HFFc6 (cell line): ENCODE measurements around the gene FLOT1. TPM values are rescaled to one million over a fixed set of nuclear protein-coding genes. Genes with fewer than 3 reads are reported as not detected.

Source experiments
- DNase-seq: peaks from one replicate; pipeline ENCODE4 v3.0.0-alpha.2; 2018
- H3K27ac Mint-ChIP-seq: 2 replicates; pipeline ENCODE4 v1.8.0; 2020; ENCODE audit warnings: mild to moderate bottlenecking, mixed read lengths
- H3K27me3 Mint-ChIP-seq: 2 replicates; pipeline ENCODE4 v1.8.0; 2021; ENCODE audit warnings: mild to moderate bottlenecking, moderate library complexity, mixed read lengths; ENCODE audit not compliant: insufficient read depth
- H3K36me3 Mint-ChIP-seq: 2 replicates; pipeline ENCODE4 v1.8.0; 2021; ENCODE audit warnings: low read depth, mixed read lengths
- H3K4me1 Mint-ChIP-seq: 2 replicates; pipeline ENCODE4 v1.8.0; 2020; ENCODE audit warnings: low read depth, mixed read lengths
- H3K4me3 Mint-ChIP-seq: 2 replicates; pipeline ENCODE4 v1.8.0; 2020; ENCODE audit warnings: mild to moderate bottlenecking, moderate library complexity, mixed read lengths
- H3K9me3 Mint-ChIP-seq: 2 replicates; pipeline ENCODE4 v1.8.0; 2020; ENCODE audit warnings: mild to moderate bottlenecking, mixed read lengths
- total RNA-seq, 6 experiments: library from RNA; stranded (reverse); fragmentation: NEBNext Ultra II Directional; extraction: Animal tissue kit (Norgen Biotek cat#: 25700); gene quantifications; 2 replicates in 1 of 6; 3 replicates in 5 of 6; pipeline ENCODE4 v1.2.3, GENCODE V29; 2021
- TF ChIP-seq, protein P1 (sequence below): fragments of 200-600 bp; sonication (generic); IDR thresholded peaks from 2 replicates; pipeline ENCODE4 v1.5.0; 2021; ENCODE audit warnings: antibody characterized with exemption, mild to moderate bottlenecking

The FLOT1 gene
- total RNA-seq, 6 experiments from 2014 or later, result 218 to 286 (median 236) TPM

DNA sequence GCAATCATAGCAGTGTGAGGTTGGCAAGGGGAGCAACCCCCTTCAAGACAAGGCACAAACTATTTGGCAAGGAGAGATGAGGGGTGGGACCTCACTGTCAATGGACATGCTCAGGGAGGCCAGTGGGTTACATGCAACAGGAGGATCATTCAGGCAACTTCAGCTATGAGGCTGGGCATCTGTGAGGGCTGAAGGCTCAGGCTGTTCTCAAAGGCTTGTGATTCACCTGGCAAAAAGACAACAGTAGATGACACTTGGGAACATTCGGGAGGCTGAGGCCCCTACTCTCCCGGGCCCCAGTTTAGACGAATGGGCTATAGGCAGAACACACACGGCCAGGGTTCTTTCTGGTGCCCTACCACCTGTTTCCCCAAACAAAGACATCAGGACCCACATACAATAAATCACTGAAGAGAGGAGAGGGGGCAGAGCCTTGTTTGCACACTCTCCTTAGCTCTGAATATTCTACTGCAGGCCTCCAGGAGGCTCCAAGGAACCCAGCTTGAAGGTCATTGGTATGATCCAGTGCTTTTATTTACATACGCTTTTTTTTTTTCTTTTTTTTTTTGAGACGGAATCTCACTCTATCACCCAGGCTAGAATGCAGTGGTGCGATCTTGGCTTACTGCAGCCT, 14.4 kb downstream of the FLOT1 start:
- TF ChIP-seq, protein P1, sequence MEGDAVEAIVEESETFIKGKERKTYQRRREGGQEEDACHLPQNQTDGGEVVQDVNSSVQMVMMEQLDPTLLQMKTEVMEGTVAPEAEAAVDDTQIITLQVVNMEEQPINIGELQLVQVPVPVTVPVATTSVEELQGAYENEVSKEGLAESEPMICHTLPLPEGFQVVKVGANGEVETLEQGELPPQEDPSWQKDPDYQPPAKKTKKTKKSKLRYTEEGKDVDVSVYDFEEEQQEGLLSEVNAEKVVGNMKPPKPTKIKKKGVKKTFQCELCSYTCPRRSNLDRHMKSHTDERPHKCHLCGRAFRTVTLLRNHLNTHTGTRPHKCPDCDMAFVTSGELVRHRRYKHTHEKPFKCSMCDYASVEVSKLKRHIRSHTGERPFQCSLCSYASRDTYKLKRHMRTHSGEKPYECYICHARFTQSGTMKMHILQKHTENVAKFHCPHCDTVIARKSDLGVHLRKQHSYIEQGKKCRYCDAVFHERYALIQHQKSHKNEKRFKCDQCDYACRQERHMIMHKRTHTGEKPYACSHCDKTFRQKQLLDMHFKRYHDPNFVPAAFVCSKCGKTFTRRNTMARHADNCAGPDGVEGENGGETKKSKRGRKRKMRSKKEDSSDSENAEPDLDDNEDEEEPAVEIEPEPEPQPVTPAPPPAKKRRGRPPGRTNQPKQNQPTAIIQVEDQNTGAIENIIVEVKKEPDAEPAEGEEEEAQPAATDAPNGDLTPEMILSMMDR, result peak; percentile 55
- H3K27ac Mint-ChIP-seq, result peak overlapping the region; percentile 72
- peaks cover 23% of the 10 kb centered on the region for H3K27me3 Mint-ChIP-seq
- peak; percentile 54 for DNase-seq
- no peaks in the 10 kb centered on the region for H3K9me3 Mint-ChIP-seq
- peaks cover 31% of the 10 kb centered on the region for H3K36me3 Mint-ChIP-seq
- H3K4me1 Mint-ChIP-seq, result peaks cover 48% of the 10 kb centered on the region
- H3K4me3 Mint-ChIP-seq, result no peak overlapping the region

DNA sequence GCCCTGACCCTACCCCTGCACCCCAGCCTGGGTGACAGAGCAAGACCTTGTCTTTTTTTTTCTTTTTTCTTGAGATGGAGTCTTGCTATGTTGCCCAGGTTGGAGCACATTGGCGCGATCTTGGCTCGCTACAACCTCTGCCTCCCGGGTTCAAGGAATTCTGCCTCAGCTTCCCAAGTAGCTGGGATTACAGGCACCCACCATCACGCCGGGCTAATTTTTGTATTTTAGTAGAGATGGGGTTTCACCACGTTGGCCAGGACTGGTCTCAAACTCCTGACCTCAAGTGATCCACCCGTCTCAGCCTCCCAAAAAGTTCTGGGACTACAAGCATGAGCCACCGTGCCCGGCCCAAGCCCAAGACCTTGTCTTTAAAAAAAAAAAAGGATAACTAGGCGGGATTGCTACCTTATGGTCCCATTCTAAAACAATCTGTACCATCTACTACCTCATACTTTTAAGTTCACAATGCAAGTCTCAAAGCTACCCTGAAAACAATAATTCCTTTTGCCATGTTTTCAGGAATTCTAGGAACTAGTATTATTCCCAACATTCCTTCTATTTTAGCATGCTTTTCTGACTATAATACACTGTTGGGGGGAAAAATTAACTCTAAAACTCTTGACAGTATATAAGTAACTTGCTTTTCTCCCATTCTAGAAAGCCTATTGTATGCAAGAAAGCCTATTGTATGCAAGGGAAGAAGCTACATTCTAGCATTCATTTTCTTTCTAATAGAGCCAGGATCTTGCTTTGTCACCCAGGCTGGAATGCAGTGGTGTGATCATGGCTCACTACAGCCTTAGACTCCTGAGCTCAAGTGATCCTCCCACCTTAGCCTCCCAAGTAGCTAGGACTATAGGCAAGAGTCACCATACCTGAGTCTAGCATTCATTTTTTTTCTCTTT, 15.7 kb downstream of the FLOT1 start:
- Mint-ChIP-seq H3K4me3 (no peak overlapping the region; the same call in 1 of the 2 replicates), H3K27me3 (peaks cover 25% of the 10 kb centered on the region), H3K9me3 (no peaks in the 10 kb centered on the region), H3K36me3 (peaks cover 36% of the 10 kb centered on the region), H3K4me1 (peaks cover 56% of the 10 kb centered on the region), H3K27ac (peak overlapping the region; percentile 72)
- TF ChIP-seq, protein P1, result no peak
- DNase-seq, result peak; percentile 24

DNA sequence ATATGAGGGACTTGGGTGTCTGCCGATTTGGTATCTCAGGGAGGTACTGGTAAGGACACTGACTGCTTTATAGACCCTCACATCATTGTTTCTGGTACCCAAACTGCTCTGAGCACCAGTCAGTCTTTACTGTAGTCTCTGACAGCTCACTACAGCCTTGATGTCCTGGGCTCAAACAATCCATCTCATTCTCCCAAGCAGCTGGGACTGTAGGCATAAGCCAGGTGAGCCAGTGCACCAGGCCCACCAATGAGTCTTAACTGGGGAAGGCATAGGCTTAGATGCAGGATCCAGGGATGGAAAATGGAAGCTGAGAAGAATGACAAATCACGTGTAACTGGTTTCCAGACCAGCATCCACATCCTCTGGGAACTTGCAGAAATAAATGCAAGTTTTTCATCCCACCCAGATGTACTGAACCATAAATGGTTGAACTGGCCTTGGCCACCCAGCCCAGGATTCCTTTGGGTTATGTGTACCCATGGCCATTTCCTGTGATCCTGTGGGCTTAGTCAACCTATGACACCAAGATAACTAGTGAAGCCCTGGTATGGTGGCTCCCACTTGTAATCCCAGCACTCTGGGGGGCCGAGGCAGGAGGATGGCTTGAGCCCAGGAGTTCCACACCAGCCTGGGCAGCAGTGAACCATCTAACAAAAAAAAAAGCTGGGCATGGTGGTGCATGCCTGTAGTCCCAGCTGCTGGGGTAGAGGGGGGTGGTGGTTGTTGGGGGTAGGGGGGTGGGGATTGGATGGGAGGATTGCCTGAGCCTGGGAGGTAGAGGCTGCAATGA, 16.6 kb downstream of the FLOT1 start:
- no peaks in the 10 kb centered on the region for H3K9me3 Mint-ChIP-seq
- peak; percentile 68 for DNase-seq
- peaks cover 45% of the 10 kb centered on the region for H3K36me3 Mint-ChIP-seq
- TF ChIP-seq, protein P1, result no peak
- peak overlapping the region; percentile 26; the same call in 1 of the 2 replicates for H3K4me3 Mint-ChIP-seq
- H3K27me3 Mint-ChIP-seq, result peaks cover 25% of the 10 kb centered on the region
- peaks cover 56% of the 10 kb centered on the region for H3K4me1 Mint-ChIP-seq
- peak overlapping the region; percentile 72 for H3K27ac Mint-ChIP-seq

DNA sequence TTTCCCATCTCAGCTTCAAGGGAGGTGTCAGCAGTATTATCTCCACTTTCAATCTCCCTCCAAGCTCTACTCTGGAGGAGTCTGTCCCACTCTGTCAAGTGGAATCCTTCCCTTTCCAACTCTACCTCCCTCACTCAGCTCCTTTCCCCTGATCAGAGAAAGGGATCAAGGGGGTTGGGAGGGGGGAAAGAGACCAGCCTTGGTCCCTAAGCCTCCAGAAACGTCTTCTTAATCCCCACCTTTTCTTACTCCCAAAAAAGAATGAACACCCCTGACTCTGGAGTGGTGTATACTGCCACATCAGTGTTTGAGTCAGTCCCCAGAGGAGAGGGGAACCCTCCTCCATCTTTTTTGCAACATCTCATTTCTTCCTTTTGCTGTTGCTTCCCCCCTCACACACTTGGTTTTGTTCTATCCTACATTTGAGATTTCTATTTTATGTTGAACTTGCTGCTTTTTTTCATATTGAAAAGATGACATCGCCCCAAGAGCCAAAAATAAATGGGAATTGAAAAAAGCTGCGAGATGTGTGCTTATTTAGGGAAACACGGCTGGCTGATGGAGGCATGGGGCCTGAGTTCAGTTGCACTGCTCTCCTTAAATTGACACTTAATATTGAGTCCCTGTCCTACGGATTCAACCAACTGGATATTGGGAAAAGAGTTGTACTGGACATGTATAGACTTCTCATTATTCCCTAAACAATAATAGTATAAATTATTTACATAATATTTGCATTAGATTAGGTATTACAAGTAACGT, 17.4 kb downstream of the FLOT1 start:
- H3K9me3 Mint-ChIP-seq, result no peaks in the 10 kb centered on the region
- peaks cover 25% of the 10 kb centered on the region for H3K27me3 Mint-ChIP-seq
- H3K27ac Mint-ChIP-seq, result peak overlapping the region; percentile 91
- H3K4me3 Mint-ChIP-seq, result peak overlapping the region; percentile 89
- H3K36me3 Mint-ChIP-seq, result peaks cover 53% of the 10 kb centered on the region
- DNase-seq, result no peak
- TF ChIP-seq, protein P1, result no peak
- H3K4me1 Mint-ChIP-seq, result peaks cover 56% of the 10 kb centered on the region
